ENCODE data around the gene FOXC1. TPM values are rescaled to one million over a fixed set of nuclear protein-coding genes. Genes with fewer than 3 reads are reported as not detected.

FOXC1 gene
- total and polyA plus RNA-seq, 2 donors (not counting 1 experiment from before 2014, with no cell fraction given) = 0.04 to 0.52 TPM

DNA sequence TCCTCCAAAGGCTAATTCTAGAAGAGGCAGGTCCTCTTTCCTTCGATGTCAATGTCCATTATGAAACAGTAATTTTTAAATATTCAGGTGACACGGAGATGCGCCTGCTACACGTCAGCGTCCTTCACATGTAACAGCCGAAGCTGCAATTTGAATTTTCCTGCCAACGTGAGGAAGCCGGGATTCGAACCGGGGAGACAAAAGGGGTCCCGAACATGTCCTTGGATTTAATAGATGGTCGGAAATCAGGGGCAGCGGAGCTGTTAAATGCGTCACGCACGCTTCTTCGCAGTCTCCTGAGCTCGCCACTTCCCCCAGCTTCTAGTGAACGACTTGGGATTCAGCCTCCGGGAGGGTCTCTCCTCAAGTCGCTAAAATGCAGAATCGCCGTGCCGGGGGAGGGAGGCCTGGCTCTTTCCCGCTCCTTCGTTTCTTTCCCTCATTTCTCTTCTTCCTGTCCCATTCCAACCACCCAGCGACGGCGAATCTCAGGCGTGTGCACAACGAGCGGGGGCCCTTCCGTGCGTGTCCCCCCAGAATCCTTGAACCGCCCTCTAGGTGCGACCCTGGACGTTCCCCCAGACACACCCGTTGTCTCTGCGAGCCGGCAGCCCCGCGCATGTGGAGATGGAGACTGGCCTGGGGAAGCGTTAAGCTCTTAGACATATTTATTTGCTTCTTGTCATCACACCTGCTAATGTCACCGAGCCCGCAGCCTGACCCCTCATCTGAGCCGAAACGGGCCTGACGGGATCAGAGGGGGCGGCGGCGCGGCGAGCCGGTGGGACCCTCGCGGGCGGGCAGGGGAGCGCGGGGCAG lies 1.3 kb upstream of the FOXC1 start:
- intact Hi-C loops (cut with micrococcal nuclease) = no loop called here
- CTCF ChIA-PET = interaction anchor here (0.9 to 4.9 kb wide), 4 partner anchors 12 to 1087 kb away, joined by 3 to 29 read pairs (median 12); no protein-coding TSS in a partner anchor
- DNase-seq (peak; percentile 59), ATAC-seq (ENCODE audit: low read depth) (no peak)
- Mint-ChIP-seq H3K9me3 (ENCODE audit: insufficient read depth) (no peaks in the 10 kb centered on the region), H3K27ac (peak overlapping the region; percentile 67), H3K4me1 (peaks cover 47% of the 10 kb centered on the region), H3K27me3 (peaks cover 60% of the 10 kb centered on the region), H3K4me3 (peak overlapping the region; percentile 77)
- H3K79me2 ChIP-seq (ENCODE audit: control insufficient read depth, insufficient read depth, low read length) = no peaks in the 10 kb centered on the region
- POLR2A ChIA-PET = interaction anchor here (0.6 to 0.7 kb wide), 2 partner anchors 11 to 1057 kb away, joined by 3 to 5 read pairs; no protein-coding TSS in a partner anchor
- peaks cover 63 to 75% of the 10 kb centered on the region in 2 donors for H3K4me1 ChIP-seq (ENCODE audit: control insufficient read depth in 2 of 2, insufficient read depth in 2 of 2, low read length in 2 of 2)
- H3K4me2 ChIP-seq (replicated peaks; ENCODE audit: low read depth, low read length, poor library complexity, severe bottlenecking) = peak overlapping the region; percentile 85
- WGBS (ENCODE audit: insufficient coverage) = 11% methylated on average over 58 of the region's 59 CpGs
- H3K9ac ChIP-seq (ENCODE audit: low read length) = peak overlapping the region; percentile 36
- H2AFZ ChIP-seq (ENCODE audit: insufficient read depth, low read depth, low read length, poor library complexity, severe bottlenecking) = peak overlapping the region; percentile 70
- H3K36me3 ChIP-seq (replicated peaks in 1 of 2; ENCODE audit: control extremely low read depth in 1 of 2, control insufficient read depth in 1 of 2, extremely low read depth in 1 of 2, insufficient read depth in 2 of 2, low read length in 1 of 2) = no peaks in the 10 kb centered on the region
- TF ChIP-seq EZH2 (IDR thresholded peaks at IDR 0.05; ENCODE audit: borderline replicate concordance, insufficient read depth, low read depth, low read length, poor library complexity, severe bottlenecking) = peak; percentile 96
- TF ChIP-seq, protein P1, sequence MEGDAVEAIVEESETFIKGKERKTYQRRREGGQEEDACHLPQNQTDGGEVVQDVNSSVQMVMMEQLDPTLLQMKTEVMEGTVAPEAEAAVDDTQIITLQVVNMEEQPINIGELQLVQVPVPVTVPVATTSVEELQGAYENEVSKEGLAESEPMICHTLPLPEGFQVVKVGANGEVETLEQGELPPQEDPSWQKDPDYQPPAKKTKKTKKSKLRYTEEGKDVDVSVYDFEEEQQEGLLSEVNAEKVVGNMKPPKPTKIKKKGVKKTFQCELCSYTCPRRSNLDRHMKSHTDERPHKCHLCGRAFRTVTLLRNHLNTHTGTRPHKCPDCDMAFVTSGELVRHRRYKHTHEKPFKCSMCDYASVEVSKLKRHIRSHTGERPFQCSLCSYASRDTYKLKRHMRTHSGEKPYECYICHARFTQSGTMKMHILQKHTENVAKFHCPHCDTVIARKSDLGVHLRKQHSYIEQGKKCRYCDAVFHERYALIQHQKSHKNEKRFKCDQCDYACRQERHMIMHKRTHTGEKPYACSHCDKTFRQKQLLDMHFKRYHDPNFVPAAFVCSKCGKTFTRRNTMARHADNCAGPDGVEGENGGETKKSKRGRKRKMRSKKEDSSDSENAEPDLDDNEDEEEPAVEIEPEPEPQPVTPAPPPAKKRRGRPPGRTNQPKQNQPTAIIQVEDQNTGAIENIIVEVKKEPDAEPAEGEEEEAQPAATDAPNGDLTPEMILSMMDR (IDR thresholded peaks at IDR 0.05) = no peak
- H4K20me1 ChIP-seq (ENCODE audit: control insufficient read depth, insufficient read depth, low read length, poor library complexity, severe bottlenecking) = peaks cover under 1% of the 10 kb centered on the region
- H3K27ac ChIP-seq (ENCODE audit: low read length in 2 of 2) = no peak overlapping the region
- H3K4me3 ChIP-seq (ENCODE audit: control extremely low read depth in 1 of 5, extremely low read depth in 1 of 5, insufficient read depth in 1 of 5, low read depth in 2 of 5, low read length in 4 of 5) = peak overlapping the region in 1 of 5 experiments; percentile 43
- H3K27me3 ChIP-seq (replicated peaks in 1 of 4; ENCODE audit: control extremely low read depth in 1 of 4, control insufficient read depth in 3 of 4, insufficient read depth in 4 of 4, low read length in 3 of 4) = peaks cover 0 to 78% (median 58%) of the 10 kb centered on the region in 4 experiments
- peaks cover 0 to 47% (median 7%) of the 10 kb centered on the region in 3 donors for H3K9me3 ChIP-seq (ENCODE audit: control extremely low read depth in 1 of 3, control insufficient read depth in 2 of 3, insufficient read depth in 1 of 3, low read length in 2 of 3)

Measured in B cell (primary cell).